Activated naive CD4-positive, alpha-beta T cell treated with anti-CD3 and anti-CD28 coated beads, Interleukin-2, amount 10 ng/mL, durations not matched to agents 7 days and 5 days (primary cell): ENCODE data around the gene MSI2.

Source experiments
- CTCF ChIA-PET: fragments of 350-600 bp; sonication (Branson Sonifier 250); formaldehyde crosslinking; loops from one replicate; lab custom pipeline; 2021; ENCODE audit warnings: antibody characterized with exemption; lab: Charles Lee
- DNase-seq: peaks from one replicate; pipeline ENCODE4 v3.0.0-alpha.2; 2020
- H3K27ac Mint-ChIP-seq: one replicate; pipeline ENCODE4 v1.8.0; 2021; ENCODE audit warnings: mild to moderate bottlenecking, moderate library complexity, mixed read lengths
- H3K27me3 Mint-ChIP-seq: one replicate; pipeline ENCODE4 v1.8.0; 2021; ENCODE audit warnings: mild to moderate bottlenecking, mixed read lengths
- H3K36me3 Mint-ChIP-seq: one replicate; pipeline ENCODE4 v1.8.0; 2021; ENCODE audit warnings: mixed read lengths
- H3K4me1 Mint-ChIP-seq: one replicate; pipeline ENCODE4 v1.8.0; 2021; ENCODE audit warnings: mixed read lengths
- H3K4me3 Mint-ChIP-seq: one replicate; pipeline ENCODE4 v1.8.0; 2021; ENCODE audit warnings: mild to moderate bottlenecking, moderate library complexity, mixed read lengths
- H3K9me3 Mint-ChIP-seq: one replicate; pipeline ENCODE4 v1.8.0; 2021; ENCODE audit warnings: mixed read lengths

MSI2 gene

DNA sequence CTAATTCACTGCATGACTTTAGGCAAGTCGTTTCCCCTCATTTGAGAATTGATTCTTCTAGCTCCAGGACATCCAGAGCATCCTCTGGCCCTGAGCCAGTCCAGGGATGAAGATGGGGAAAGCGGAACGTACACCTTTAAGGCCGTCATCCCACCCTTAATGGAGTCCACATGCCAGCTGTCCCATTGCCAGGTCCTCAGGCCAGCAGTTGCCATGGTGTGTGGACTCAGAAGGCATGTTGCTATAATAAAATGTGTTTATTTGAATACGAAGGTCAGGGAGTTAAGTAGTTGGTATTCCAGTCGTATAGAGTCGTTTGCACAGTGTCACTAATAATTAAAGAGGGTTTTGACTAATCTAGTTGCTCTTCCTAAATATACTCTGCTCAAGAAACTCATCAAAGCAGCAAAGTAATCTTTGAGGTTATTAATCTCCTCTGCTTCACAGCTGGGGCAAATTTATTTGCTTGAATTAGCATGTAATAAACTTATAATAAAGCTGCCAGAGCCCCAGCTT lies 458.4 kb downstream of the MSI2 start:
- no peak overlapping the region for H3K4me3 Mint-ChIP-seq
- DNase-seq: no peak
- H3K27me3 Mint-ChIP-seq: peaks cover 64% of the 10 kb centered on the region
- CTCF ChIA-PET: no interaction called here
- no peaks in the 10 kb centered on the region for H3K4me1 Mint-ChIP-seq
- peaks cover 3% of the 10 kb centered on the region for H3K9me3 Mint-ChIP-seq
- H3K36me3 Mint-ChIP-seq: no peaks in the 10 kb centered on the region
- no peak overlapping the region for H3K27ac Mint-ChIP-seq

DNA sequence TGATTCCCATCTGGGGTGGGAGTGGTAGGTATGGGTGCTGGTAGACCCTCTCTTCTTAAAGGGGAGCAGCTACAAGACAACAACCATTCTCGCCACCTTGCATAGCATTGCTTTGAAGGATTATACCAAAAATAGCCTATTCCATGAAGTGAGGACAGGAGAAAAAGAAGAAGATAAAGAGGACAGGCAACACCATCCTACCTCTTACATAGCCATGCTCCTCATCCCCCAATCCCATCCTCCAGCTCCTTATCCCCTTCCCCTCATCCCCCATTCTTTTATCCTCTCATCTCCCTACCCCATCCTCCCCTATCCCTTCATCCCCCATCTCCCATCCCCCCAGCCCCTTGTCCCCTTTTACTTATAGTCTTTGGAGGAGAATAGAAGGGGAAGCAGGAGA lies 459.7 kb downstream of the MSI2 start:
- Mint-ChIP-seq H3K27ac (no peak overlapping the region), H3K27me3 (peaks cover 68% of the 10 kb centered on the region), H3K4me3 (no peak overlapping the region), H3K4me1 (no peaks in the 10 kb centered on the region), H3K9me3 (no peaks in the 10 kb centered on the region), H3K36me3 (no peaks in the 10 kb centered on the region)
- CTCF ChIA-PET: no interaction called here
- no peak for DNase-seq

DNA sequence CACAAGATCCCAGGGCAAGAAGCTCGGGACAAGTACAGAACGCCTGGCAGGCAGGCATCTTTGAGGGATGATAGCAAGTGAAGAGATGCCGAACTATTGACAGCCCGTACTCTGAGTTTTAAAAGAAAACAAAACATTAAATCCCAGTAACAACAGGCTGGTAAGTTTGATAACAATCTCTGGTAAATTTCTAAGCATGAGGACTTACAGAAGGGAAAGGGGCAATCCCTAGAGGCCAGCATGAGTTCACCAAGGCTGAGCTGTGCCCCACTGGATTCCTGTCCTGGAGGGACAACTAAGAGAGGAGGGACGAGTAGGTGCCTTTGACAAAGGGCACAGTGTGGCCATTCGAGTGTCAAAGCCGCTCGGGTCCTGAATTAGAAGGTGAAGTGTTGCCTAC lies 462.6 kb downstream of the MSI2 start:
- H3K4me1 Mint-ChIP-seq: no peaks in the 10 kb centered on the region
- H3K27me3 Mint-ChIP-seq: peaks cover 59% of the 10 kb centered on the region

GRCh38 chr17:57720386-57721035 lies 464.2 kb downstream of the MSI2 start:
- no peak overlapping the region for H3K4me3 Mint-ChIP-seq
- H3K9me3 Mint-ChIP-seq: no peaks in the 10 kb centered on the region
- no peak overlapping the region for H3K27ac Mint-ChIP-seq
- H3K36me3 Mint-ChIP-seq: no peaks in the 10 kb centered on the region
- no peaks in the 10 kb centered on the region for H3K4me1 Mint-ChIP-seq
- CTCF ChIA-PET: interaction anchor here (1.2 kb wide), 1 partner anchor 477 kb away, joined by 3 read pairs; no protein-coding TSS in a partner anchor
- peaks cover 59% of the 10 kb centered on the region for H3K27me3 Mint-ChIP-seq
- no peak for DNase-seq

More for the DNA sequence above, 462.6 kb downstream of the MSI2 start:
- no peaks in the 10 kb centered on the region for H3K9me3 Mint-ChIP-seq
- DNase-seq: no peak
- H3K27ac Mint-ChIP-seq: no peak overlapping the region
- CTCF ChIA-PET: no interaction called here
- H3K4me3 Mint-ChIP-seq: no peak overlapping the region
- no peaks in the 10 kb centered on the region for H3K36me3 Mint-ChIP-seq

DNA sequence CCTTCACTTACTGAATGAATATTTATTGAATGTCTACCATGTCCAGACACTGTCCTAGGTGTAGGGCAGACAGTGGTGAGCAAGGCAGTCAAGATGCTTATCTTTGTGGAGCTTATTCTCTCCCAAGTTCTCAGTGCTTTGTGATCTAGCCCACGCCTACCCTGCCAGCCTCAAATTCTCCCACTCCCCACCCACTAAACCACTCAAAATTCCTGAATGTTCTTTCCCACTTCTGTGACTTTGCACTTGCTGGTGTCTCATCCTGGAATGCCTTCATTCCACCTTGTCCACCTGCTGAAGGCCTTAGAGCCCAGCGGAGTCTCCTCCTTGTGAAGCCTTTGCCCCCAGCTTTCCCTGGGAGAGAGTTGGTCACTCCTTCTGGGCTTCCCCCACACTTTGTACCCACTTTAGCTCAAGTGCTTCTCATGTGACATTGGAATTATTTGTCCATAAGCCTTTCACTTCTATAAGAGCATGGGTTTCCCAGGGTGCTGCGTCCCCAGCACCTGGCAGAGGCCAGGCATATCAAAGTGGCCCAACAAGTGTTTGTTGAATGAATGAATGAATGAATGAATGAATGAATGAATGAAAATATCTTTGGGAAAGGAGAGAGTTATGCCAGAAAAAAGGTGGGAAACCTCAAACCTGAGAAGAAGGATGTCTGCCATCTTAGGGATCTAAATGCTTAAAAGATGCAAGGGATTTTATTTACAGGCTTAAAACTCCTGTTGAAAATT lies 465.8 kb downstream of the MSI2 start:
- no peaks in the 10 kb centered on the region for H3K36me3 Mint-ChIP-seq
- H3K4me3 Mint-ChIP-seq: no peak overlapping the region
- peaks cover 43% of the 10 kb centered on the region for H3K27me3 Mint-ChIP-seq
- no peak for DNase-seq
- no peaks in the 10 kb centered on the region for H3K9me3 Mint-ChIP-seq
- H3K4me1 Mint-ChIP-seq: no peaks in the 10 kb centered on the region
- CTCF ChIA-PET: interaction anchor here (0.6 to 0.9 kb wide), 2 partner anchors 62 to 250 kb away, joined by 3 to 4 read pairs; no protein-coding TSS in a partner anchor
- no peak overlapping the region for H3K27ac Mint-ChIP-seq

GRCh38 chr17:57722704-57723043 lies 466.4 kb downstream of the MSI2 start:
- DNase-seq: no peak
- Mint-ChIP-seq H3K27me3 (peaks cover 38% of the 10 kb centered on the region), H3K4me1 (no peaks in the 10 kb centered on the region), H3K4me3 (no peak overlapping the region), H3K9me3 (no peaks in the 10 kb centered on the region), H3K27ac (no peak overlapping the region), H3K36me3 (no peaks in the 10 kb centered on the region)
- CTCF ChIA-PET: no interaction called here

- H3K36me3 Mint-ChIP-seq: no peaks in the 10 kb centered on the region
- no peak overlapping the region for H3K4me3 Mint-ChIP-seq
- no peak overlapping the region for H3K27ac Mint-ChIP-seq
- CTCF ChIA-PET: no interaction called here
- peaks cover 46% of the 10 kb centered on the region for H3K27me3 Mint-ChIP-seq
- no peaks in the 10 kb centered on the region for H3K4me1 Mint-ChIP-seq
- no peaks in the 10 kb centered on the region for H3K9me3 Mint-ChIP-seq
- DNase-seq: no peak
Observed at GRCh38 chr17:57723427-57724025, 467.2 kb downstream of the MSI2 start.

- Mint-ChIP-seq H3K27ac (no peak overlapping the region), H3K36me3 (no peaks in the 10 kb centered on the region), H3K9me3 (no peaks in the 10 kb centered on the region), H3K4me3 (no peak overlapping the region), H3K4me1 (no peaks in the 10 kb centered on the region), H3K27me3 (peaks cover 45% of the 10 kb centered on the region)
- no peak for DNase-seq
- CTCF ChIA-PET: interaction anchor here (1.3 kb wide), 1 partner anchor 15 kb away, joined by 4 read pairs; no protein-coding TSS in a partner anchor
Observed at GRCh38 chr17:57724026-57724728, 467.9 kb downstream of the MSI2 start.

- no peaks in the 10 kb centered on the region for H3K36me3 Mint-ChIP-seq
- no peaks in the 10 kb centered on the region for H3K4me1 Mint-ChIP-seq
- no peak for DNase-seq
- peaks cover 46% of the 10 kb centered on the region for H3K27me3 Mint-ChIP-seq
- H3K4me3 Mint-ChIP-seq: no peak overlapping the region
- H3K9me3 Mint-ChIP-seq: no peaks in the 10 kb centered on the region
- CTCF ChIA-PET: interaction anchor here (1.3 kb wide), 1 partner anchor 14 kb away, joined by 4 read pairs; no protein-coding TSS in a partner anchor
- H3K27ac Mint-ChIP-seq: no peak overlapping the region
Observed at GRCh38 chr17:57724729-57725125, 468.4 kb downstream of the MSI2 start.

- CTCF ChIA-PET: interaction anchor here (0.9 kb wide), 1 partner anchor 57 kb away, joined by 5 read pairs; no protein-coding TSS in a partner anchor
- H3K27ac Mint-ChIP-seq: no peak overlapping the region
- H3K27me3 Mint-ChIP-seq: peaks cover 51% of the 10 kb centered on the region
- no peaks in the 10 kb centered on the region for H3K9me3 Mint-ChIP-seq
- no peak overlapping the region for H3K4me3 Mint-ChIP-seq
- no peaks in the 10 kb centered on the region for H3K4me1 Mint-ChIP-seq
- DNase-seq: no peak
- no peaks in the 10 kb centered on the region for H3K36me3 Mint-ChIP-seq
Observed at GRCh38 chr17:57726213-57726790, 470.0 kb downstream of the MSI2 start.

DNA sequence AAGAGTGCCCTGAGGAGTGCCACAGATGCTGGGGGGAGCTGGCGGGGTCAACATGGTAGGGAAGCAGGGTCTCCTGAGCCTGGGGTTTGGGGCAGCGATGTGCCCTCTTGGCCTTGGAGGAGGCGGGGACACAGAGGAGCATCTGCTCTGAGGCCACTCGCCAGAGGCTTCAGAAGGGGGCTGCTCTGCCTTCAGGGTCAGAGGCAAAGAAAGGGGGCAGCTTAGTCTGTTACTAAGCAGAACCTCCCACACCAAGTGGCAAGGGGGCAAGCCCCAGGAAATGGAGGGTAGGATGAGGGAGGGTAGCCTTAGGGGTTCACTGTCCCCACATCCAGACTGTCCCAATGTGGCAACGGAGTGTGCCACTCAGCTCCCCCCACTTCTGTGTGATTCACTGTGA lies 470.5 kb downstream of the MSI2 start:
- CTCF ChIA-PET: interaction anchor here (0.9 kb wide), 1 partner anchor 56 kb away, joined by 5 read pairs; no protein-coding TSS in a partner anchor

DNA sequence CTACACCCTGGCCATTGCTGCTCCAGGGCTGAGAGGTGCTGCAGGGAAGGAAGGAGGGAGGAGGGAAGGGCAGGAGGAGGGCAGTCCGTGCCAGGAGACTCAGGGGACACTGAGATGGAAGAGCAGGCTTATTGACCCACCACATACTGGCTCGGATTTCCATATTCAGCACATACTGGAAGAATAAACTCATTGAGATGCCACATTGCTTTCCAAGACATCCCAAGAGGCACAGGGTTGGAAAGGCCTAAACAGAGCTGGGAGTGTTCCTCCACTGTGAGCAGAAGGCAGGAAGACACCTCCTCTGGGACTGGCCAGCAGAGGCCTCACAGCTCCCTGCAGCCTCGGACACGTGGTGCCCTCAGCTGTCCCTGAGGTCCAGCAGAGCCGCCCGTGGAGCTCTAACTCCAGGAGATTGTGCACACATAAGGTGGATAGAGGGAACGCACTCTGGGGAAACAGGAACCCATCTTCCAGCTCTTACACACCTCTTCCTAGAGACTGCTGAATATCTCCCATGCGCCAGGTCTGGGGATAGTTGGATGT lies 471.4 kb downstream of the MSI2 start:
- CTCF ChIA-PET: interaction anchor here (0.8 to 1.1 kb wide), 2 partner anchors 12 to 20 kb away, joined by 3 read pairs; no protein-coding TSS in a partner anchor
- Mint-ChIP-seq H3K27ac (no peak overlapping the region), H3K36me3 (no peaks in the 10 kb centered on the region)

More for the DNA sequence above, 470.5 kb downstream of the MSI2 start:
- DNase-seq: no peak
- H3K27me3 Mint-ChIP-seq: peaks cover 55% of the 10 kb centered on the region
- no peak overlapping the region for H3K27ac Mint-ChIP-seq
- no peaks in the 10 kb centered on the region for H3K9me3 Mint-ChIP-seq
- no peaks in the 10 kb centered on the region for H3K36me3 Mint-ChIP-seq
- no peaks in the 10 kb centered on the region for H3K4me1 Mint-ChIP-seq
- no peak overlapping the region for H3K4me3 Mint-ChIP-seq

GRCh38 chr17:57730026-57730701 lies 473.8 kb downstream of the MSI2 start:
- Mint-ChIP-seq H3K4me1 (no peaks in the 10 kb centered on the region), H3K36me3 (no peaks in the 10 kb centered on the region), H3K9me3 (no peaks in the 10 kb centered on the region), H3K4me3 (no peak overlapping the region), H3K27me3 (peaks cover 42% of the 10 kb centered on the region), H3K27ac (no peak overlapping the region)
- no peak for DNase-seq
- CTCF ChIA-PET: interaction anchor here (0.9 to 1.1 kb wide), 2 partner anchors 17 to 140 kb away, joined by 3 to 4 read pairs; no protein-coding TSS in a partner anchor

More for the DNA sequence above, 471.4 kb downstream of the MSI2 start:
- peaks cover 55% of the 10 kb centered on the region for H3K27me3 Mint-ChIP-seq
- DNase-seq: no peak
- H3K4me3 Mint-ChIP-seq: no peak overlapping the region
- H3K4me1 Mint-ChIP-seq: no peaks in the 10 kb centered on the region
- no peaks in the 10 kb centered on the region for H3K9me3 Mint-ChIP-seq
